ENCODE measurements around the gene RBCK1. TPM values are rescaled to one million over a fixed set of nuclear protein-coding genes. Genes with fewer than 3 reads are reported as not detected.
"Not testable (repeated sequence)": the region's sequence is repeated elsewhere in the genome, so short reads cannot be mapped to it uniquely, and the experiment has no call there.

The RBCK1 gene
- total and polyA plus RNA-seq, 4 experiments from 2014 or later: 75.2 to 118 (median 96.5) TPM

- Mint-ChIP-seq H3K27me3 (no peaks in the 10 kb centered on the region), H3K36me3 (no peaks in the 10 kb centered on the region), H3K27ac (peak overlapping the region in 2 of 7 donors; percentile 33 to 47), H3K4me3 (no peak overlapping the region), H3K9me3 (no peaks in the 10 kb centered on the region), H3K4me1 (peaks cover 2 to 17% (median 9%) of the 10 kb centered on the region in 4 donors)
- ChIA-PET CTCF (ENCODE audit: partially characterized antibody) (interaction anchor here (0.8 to 2.2 kb wide), 2 partner anchors 9 to 21 kb away, joined by 3 to 6 read pairs; no protein-coding TSS in a partner anchor), POLR2A (ENCODE audit: partially characterized antibody) (no interaction called here)
- Histone ChIP-seq H3K9me3 (ENCODE audit: control insufficient read depth in 1 of 2, low read length in 2 of 2) (no peaks in the 10 kb centered on the region), H3K4me3 (ENCODE audit: low read length in 2 of 2) (no peak overlapping the region), H3K4me1 (ENCODE audit: insufficient read depth, low read length) (peaks cover 18% of the 10 kb centered on the region), H3K27ac (ENCODE audit: low read depth, low read length) (no peak overlapping the region), H3K27me3 (ENCODE audit: insufficient read depth, low read length) (no peaks in the 10 kb centered on the region), H3K36me3 (ENCODE audit: insufficient read depth, low read length) (no peaks in the 10 kb centered on the region)
- intact Hi-C loops (cut with micrococcal nuclease): no loop called here
- no peak for DNase-seq
Measured at GRCh38 chr20:370977-371754, 36.9 kb upstream of the RBCK1 start.

- Mint-ChIP-seq H3K9me3 (no peaks in the 10 kb centered on the region), H3K27ac (peak overlapping the region in 1 of 7 donors; percentile 86), H3K4me3 (peak overlapping the region in 2 of 8 donors; percentile 18 to 56), H3K36me3 (no peaks in the 10 kb centered on the region), H3K4me1 (peaks cover 2 to 12% (median 5%) of the 10 kb centered on the region in 4 donors), H3K27me3 (no peaks in the 10 kb centered on the region)
- no peak overlapping the region for H3K4me3 ChIP-seq (ENCODE audit: low read length in 2 of 2)
- no peaks in the 10 kb centered on the region for H3K27me3 ChIP-seq (ENCODE audit: insufficient read depth, low read length)
- intact Hi-C loops (cut with micrococcal nuclease): no loop called here
- ChIA-PET CTCF (ENCODE audit: partially characterized antibody) (interaction anchor here (0.6 to 2.2 kb wide), 3 partner anchors 10 to 57 kb away, joined by 3 to 6 read pairs (median 5); no protein-coding TSS in a partner anchor), POLR2A (ENCODE audit: partially characterized antibody) (interaction anchor here (1.3 kb wide), 1 partner anchor 9 kb away, joined by 5 read pairs; the partner anchor contains the start of gene TRIB3)
- peaks cover 13% of the 10 kb centered on the region for H3K4me1 ChIP-seq (ENCODE audit: insufficient read depth, low read length)
- no peaks in the 10 kb centered on the region for H3K9me3 ChIP-seq (ENCODE audit: control insufficient read depth in 1 of 2, low read length in 2 of 2)
- H3K27ac ChIP-seq (ENCODE audit: low read depth, low read length): no peak overlapping the region
- DNase-seq: no peak
- H3K36me3 ChIP-seq (ENCODE audit: insufficient read depth, low read length): no peaks in the 10 kb centered on the region
Measured at GRCh38 chr20:371755-372542, 36.1 kb upstream of the RBCK1 start.

GRCh38 chr20:372543-373082 is 35.5 kb upstream of the RBCK1 start:
- CTCF ChIA-PET (ENCODE audit: partially characterized antibody): interaction anchor here (0.6 to 2.1 kb wide), 2 partner anchors 58 to 294 kb away, joined by 5 to 6 read pairs; no protein-coding TSS in a partner anchor
- H3K4me3 ChIP-seq (ENCODE audit: low read length in 2 of 2); H3K9me3 Mint-ChIP-seq; H3K27me3 ChIP-seq (ENCODE audit: insufficient read depth, low read length); H3K27ac ChIP-seq (ENCODE audit: low read depth, low read length); H3K4me3 Mint-ChIP-seq; intact Hi-C loops (cut with micrococcal nuclease); H3K27me3 Mint-ChIP-seq; H3K36me3 Mint-ChIP-seq; H3K36me3 ChIP-seq (ENCODE audit: insufficient read depth, low read length); DNase-seq; H3K9me3 ChIP-seq (ENCODE audit: control insufficient read depth in 1 of 2, low read length in 2 of 2): not testable (repeated sequence)
- peak overlapping the region in 1 of 7 donors; percentile 63 for H3K27ac Mint-ChIP-seq
- POLR2A ChIA-PET (ENCODE audit: partially characterized antibody): interaction anchor here (1.3 kb wide), 1 partner anchor 8 kb away, joined by 5 read pairs; the partner anchor contains the start of gene TRIB3
- H3K4me1 ChIP-seq (ENCODE audit: insufficient read depth, low read length): peaks cover 13% of the 10 kb centered on the region
- H3K4me1 Mint-ChIP-seq: peaks cover 0 to 12% (median 4%) of the 10 kb centered on the region in 4 donors

- intact Hi-C loops (cut with micrococcal nuclease): no loop called here
- H3K27ac ChIP-seq (ENCODE audit: low read depth, low read length): no peak overlapping the region
- no peaks in the 10 kb centered on the region for H3K36me3 ChIP-seq (ENCODE audit: insufficient read depth, low read length)
- no peaks in the 10 kb centered on the region for H3K27me3 ChIP-seq (ENCODE audit: insufficient read depth, low read length)
- Mint-ChIP-seq H3K9me3 (no peaks in the 10 kb centered on the region), H3K4me3 (no peak overlapping the region), H3K4me1 (peaks cover 0 to 12% (median 4%) of the 10 kb centered on the region in 4 donors), H3K27me3 (no peaks in the 10 kb centered on the region), H3K36me3 (no peaks in the 10 kb centered on the region), H3K27ac (no peak overlapping the region)
- CTCF ChIA-PET (ENCODE audit: partially characterized antibody): interaction anchor here (1.8 to 2.1 kb wide), 2 partner anchors 18 to 294 kb away, joined by 5 to 6 read pairs; no protein-coding TSS in a partner anchor
- POLR2A ChIA-PET (ENCODE audit: partially characterized antibody): interaction anchor here (1.3 kb wide), 1 partner anchor 7 kb away, joined by 5 read pairs; the partner anchor contains the start of gene TRIB3
- no peak for DNase-seq
- no peak overlapping the region for H3K4me3 ChIP-seq (ENCODE audit: low read length in 2 of 2)
- H3K9me3 ChIP-seq (ENCODE audit: control insufficient read depth in 1 of 2, low read length in 2 of 2): no peaks in the 10 kb centered on the region
- peaks cover 13% of the 10 kb centered on the region for H3K4me1 ChIP-seq (ENCODE audit: insufficient read depth, low read length)
Measured at GRCh38 chr20:373171-373890, 34.8 kb upstream of the RBCK1 start.

GRCh38 chr20:375265-375889 is 32.7 kb upstream of the RBCK1 start:
- Mint-ChIP-seq H3K9me3 (no peaks in the 10 kb centered on the region), H3K27me3 (no peaks in the 10 kb centered on the region), H3K27ac (peak overlapping the region in 2 of 7 donors; percentile 53 to 68), H3K4me3 (no peak overlapping the region), H3K36me3 (no peaks in the 10 kb centered on the region), H3K4me1 (peaks cover 0 to 12% (median 2%) of the 10 kb centered on the region in 4 donors)
- Histone ChIP-seq H3K9me3 (ENCODE audit: control insufficient read depth in 1 of 2, low read length in 2 of 2) (no peaks in the 10 kb centered on the region), H3K36me3 (ENCODE audit: insufficient read depth, low read length) (no peaks in the 10 kb centered on the region), H3K27ac (ENCODE audit: low read depth, low read length) (no peak overlapping the region), H3K4me1 (ENCODE audit: insufficient read depth, low read length) (peaks cover 13% of the 10 kb centered on the region), H3K27me3 (ENCODE audit: insufficient read depth, low read length) (no peaks in the 10 kb centered on the region), H3K4me3 (ENCODE audit: low read length in 2 of 2) (no peak overlapping the region)
- intact Hi-C loops (cut with micrococcal nuclease): no loop called here
- CTCF ChIA-PET (ENCODE audit: partially characterized antibody): no interaction called here
- DNase-seq: no peak
- POLR2A ChIA-PET (ENCODE audit: partially characterized antibody): no interaction called here

- ChIA-PET CTCF (ENCODE audit: partially characterized antibody) (no interaction called here), POLR2A (ENCODE audit: partially characterized antibody) (no interaction called here)
- H3K9me3 Mint-ChIP-seq: no peaks in the 10 kb centered on the region
- Histone ChIP-seq H3K4me1 (ENCODE audit: insufficient read depth, low read length) (peaks cover 13% of the 10 kb centered on the region), H3K9me3 (ENCODE audit: control insufficient read depth in 1 of 2, low read length in 2 of 2) (no peaks in the 10 kb centered on the region), H3K36me3 (ENCODE audit: insufficient read depth, low read length) (no peaks in the 10 kb centered on the region), H3K4me3 (ENCODE audit: low read length in 2 of 2) (no peak overlapping the region), H3K27ac (ENCODE audit: low read depth, low read length) (no peak overlapping the region), H3K27me3 (ENCODE audit: insufficient read depth, low read length) (no peaks in the 10 kb centered on the region)
- intact Hi-C loops (cut with micrococcal nuclease): no loop called here
- peaks cover 0 to 12% (median 2%) of the 10 kb centered on the region in 4 donors for H3K4me1 Mint-ChIP-seq
- H3K27me3 Mint-ChIP-seq: no peaks in the 10 kb centered on the region
- H3K36me3 Mint-ChIP-seq: no peaks in the 10 kb centered on the region
- H3K4me3 Mint-ChIP-seq: no peak overlapping the region
- H3K27ac Mint-ChIP-seq: no peak overlapping the region
- no peak for DNase-seq
Measured at GRCh38 chr20:376089-376488, 32.0 kb upstream of the RBCK1 start.

Measured in CD4-positive, alpha-beta memory T cell (primary cell).